Measurements from ENCODE around the gene RNASEH2A. TPM values are rescaled to one million over a fixed set of nuclear protein-coding genes. Genes with fewer than 3 reads are reported as not detected.

The RNASEH2A gene
- total RNA-seq, 1 experiment from 2014 or later, result 72.9 TPM

- TF ChIP-seq TEAD1 (CRISPR knock-in tag; IDR thresholded peaks at IDR 0.05) (0 out of 2 replicates have a peak, but pooled peaks have one; percentile 15), NR3C1 (CRISPR knock-in tag; conservative IDR thresholded peaks at IDR 0.05; ENCODE audit: low read depth) (no peak), ZNF138 (CRISPR knock-in tag; conservative IDR thresholded peaks at IDR 0.05) (no peak)
Measured at GRCh38 chr19:12777217-12778016, 29.0 kb upstream of the RNASEH2A start (continued).

GRCh38 chr19:12778017-12778904 lies 28.1 kb upstream of the RNASEH2A start:
- DNase-seq (ENCODE audit: low spot score) (peak; percentile 53), ATAC-seq (peak; percentile 2)
- CTCF ChIA-PET, result interaction anchor here (0.6 to 7.7 kb wide), 26 partner anchors 8 to 113 kb away, joined by 3 to 136 read pairs (median 8); partner anchors contain the start of genes GCDH, GET3, JUNB and RNASEH2A
- Mint-ChIP-seq H3K4me3 (peak overlapping the region; percentile 79), H3K9me3 (no peaks in the 10 kb centered on the region), H3K36me3 (peaks cover 9% of the 10 kb centered on the region), H3K4me1 (peaks cover 21% of the 10 kb centered on the region), H3K27ac (peak overlapping the region; percentile 88), H3K27me3 (ENCODE audit: low read depth) (no peaks in the 10 kb centered on the region; the same call in 1 of the 2 replicates)
- no peak for TF ChIP-seq ATF2 (CRISPR knock-in tag; IDR thresholded peaks at IDR 0.05; ENCODE audit: borderline replicate concordance, low read depth)
- peak; percentile 50; the same call in 1 of the 2 replicates for TF ChIP-seq ZNF281 (CRISPR knock-in tag; IDR thresholded peaks at IDR 0.05)
- no peak for TF ChIP-seq USF1 (CRISPR knock-in tag; IDR thresholded peaks at IDR 0.05)
- no peak for TF ChIP-seq HMGA2 (CRISPR knock-in tag; IDR thresholded peaks at IDR 0.05)
- TF ChIP-seq ZNF219 (CRISPR knock-in tag; IDR thresholded peaks at IDR 0.05; ENCODE audit: borderline replicate concordance), result no peak
- TF ChIP-seq E2F4 (CRISPR knock-in tag; IDR thresholded peaks at IDR 0.05; ENCODE audit: borderline replicate concordance, low read depth), result no peak
- TF ChIP-seq TCF7 (CRISPR knock-in tag; IDR thresholded peaks at IDR 0.05; ENCODE audit: low read depth), result no peak
- TF ChIP-seq NR1H2 (CRISPR knock-in tag; IDR thresholded peaks at IDR 0.05), result no peak
- TF ChIP-seq ETV6 (CRISPR knock-in tag; IDR thresholded peaks at IDR 0.05), result no peak
- TF ChIP-seq FOXK1 (CRISPR knock-in tag; IDR thresholded peaks at IDR 0.05), result 0 out of 2 replicates have a peak, but pooled peaks have one; percentile 35
- no peak for TF ChIP-seq OVOL2 (CRISPR knock-in tag; IDR thresholded peaks at IDR 0.05; ENCODE audit: borderline replicate concordance)
- 0 out of 2 replicates have a peak, but pooled peaks have one; percentile 27 for TF ChIP-seq PRDM15 (CRISPR knock-in tag; IDR thresholded peaks at IDR 0.05)
- POLR2A ChIA-PET, result interaction anchor here (1.0 to 3.0 kb wide), 7 partner anchors 9 to 103 kb away, joined by 3 to 29 read pairs (median 5); partner anchors contain the start of genes DNASE2, JUNB and RNASEH2A
